LNCAP (cell line): Measurements from ENCODE around the gene RPLP2.

Experiments used
- CTCF ChIP-seq: fragments of 450-650 bp; IDR thresholded peaks from 2 replicates; pipeline ENCODE4 v1.5.1; 2017; ENCODE audit warnings: mild to moderate bottlenecking

Gene RPLP2

GRCh38 chr11:838441-839279, 28.9 kb downstream of the RPLP2 start:
- no peak; the same call in 1 of the 2 replicates for TF ChIP-seq CTCF

GRCh38 chr11:839280-839623, 29.5 kb downstream of the RPLP2 start:
- no peak for TF ChIP-seq CTCF

GRCh38 chr11:839875-840617, 30.3 kb downstream of the RPLP2 start:
- TF ChIP-seq CTCF = peak; percentile 14; the same call in 1 of the 2 replicates

GRCh38 chr11:841981-842369, 32.2 kb downstream of the RPLP2 start:
- TF ChIP-seq CTCF = no peak

GRCh38 chr11:842370-843002, 32.7 kb downstream of the RPLP2 start, which contains the start of the genes POLR2L and TSPAN4:
POLR2L (minus strand) TSS chr11:842529; CDS start chr11:842508, 21 bp downstream.
TSPAN4 (plus strand) TSS chr11:842852; CDS start chr11:850305, 7,453 bp downstream.
- TF ChIP-seq CTCF = no peak

GRCh38 chr11:843086-843734, 33.4 kb downstream of the RPLP2 start:
- no peak for TF ChIP-seq CTCF
